ENCODE results near the gene NIT1.

The NIT1 gene

GRCh38 chr1:161158316-161159010 is 40.6 kb downstream of the NIT1 start:
- DNase-seq: no peak

- peak; percentile 92 to 96 for DNase-seq
Observed at GRCh38 chr1:161159087-161159912, 41.4 kb downstream of the NIT1 start, which contains the start of gene USP21. TSS of gene USP21 (plus strand) at chr1:161159500. CDS start at chr1:161160641, 1,141 bp downstream.

- DNase-seq: no peak
Observed at GRCh38 chr1:161159913-161160243, 42.0 kb downstream of the NIT1 start.

- DNase-seq: no peak
Observed at GRCh38 chr1:161160671-161161145, 42.8 kb downstream of the NIT1 start.

GRCh38 chr1:161161652-161162051 is 43.7 kb downstream of the NIT1 start:
- DNase-seq: no peak

- no peak for DNase-seq
Observed at GRCh38 chr1:161162052-161162451, 44.1 kb downstream of the NIT1 start.

GRCh38 chr1:161162806-161163205 is 44.9 kb downstream of the NIT1 start:
- DNase-seq: no peak

- DNase-seq: no peak
Observed at GRCh38 chr1:161163793-161164192, 45.9 kb downstream of the NIT1 start.

- DNase-seq: no peak
Observed at GRCh38 chr1:161164901-161165610, 47.2 kb downstream of the NIT1 start.

- DNase-seq: peak; percentile 97
Observed at GRCh38 chr1:161165742-161166668, 48.1 kb downstream of the NIT1 start, which contains the start of gene PPOX. TSS of gene PPOX (plus strand) at chr1:161166426. CDS start at chr1:161166848, 422 bp downstream.

GRCh38 chr1:161166669-161167548 is 49.0 kb downstream of the NIT1 start:
- DNase-seq: no peak

- no peak for DNase-seq
Observed at GRCh38 chr1:161168906-161169305, 51.0 kb downstream of the NIT1 start.
